ENCODE measurements around the gene GCSAM. TPM values are rescaled to one million over a fixed set of nuclear protein-coding genes. Genes with fewer than 3 reads are reported as not detected.

Gene GCSAM
- total and polyA plus RNA-seq, 7 donors: 0.01 to 0.25 (median 0.04) TPM; not detected in 4

DNA sequence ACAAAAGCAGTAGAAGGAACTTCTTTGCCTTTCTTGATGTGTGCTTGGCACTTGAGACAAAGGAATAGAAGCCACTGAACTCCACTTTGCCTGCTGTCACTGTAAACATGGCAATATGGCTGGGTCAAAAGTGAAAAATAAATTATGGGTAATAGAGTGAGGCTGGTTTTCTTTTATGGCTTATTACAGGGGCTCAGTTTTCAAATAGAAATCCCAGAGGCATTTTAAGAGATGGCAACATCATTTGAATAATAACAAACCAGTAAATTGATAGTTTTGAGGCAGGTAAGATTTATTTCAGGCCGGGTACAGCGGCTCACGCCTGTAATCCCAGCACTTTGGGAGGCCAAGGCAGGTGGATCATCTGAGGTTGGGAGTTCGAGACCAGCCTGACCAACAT lies 44.1 kb downstream of the GCSAM start:
- Histone ChIP-seq H3K36me3 (ENCODE audit: insufficient read depth in 1 of 2, low read depth in 1 of 2) (no peaks in the 10 kb centered on the region), H3K4me1 (no peaks in the 10 kb centered on the region), H3K27me3 (ENCODE audit: insufficient read depth in 3 of 3, low read length in 2 of 3) (no peaks in the 10 kb centered on the region), H3K9me3 (no peaks in the 10 kb centered on the region), H3K27ac (no peak overlapping the region), H3K4me3 (no peak overlapping the region)
- intact Hi-C loops (cut with DNase I): no loop called here
- DNase-seq (no peak), ATAC-seq (no peak)
- 56 to 63% (median 61%) methylated on average over 4 of the region's 4 CpGs for WGBS, 3 donors
- TF ChIP-seq, protein P1, sequence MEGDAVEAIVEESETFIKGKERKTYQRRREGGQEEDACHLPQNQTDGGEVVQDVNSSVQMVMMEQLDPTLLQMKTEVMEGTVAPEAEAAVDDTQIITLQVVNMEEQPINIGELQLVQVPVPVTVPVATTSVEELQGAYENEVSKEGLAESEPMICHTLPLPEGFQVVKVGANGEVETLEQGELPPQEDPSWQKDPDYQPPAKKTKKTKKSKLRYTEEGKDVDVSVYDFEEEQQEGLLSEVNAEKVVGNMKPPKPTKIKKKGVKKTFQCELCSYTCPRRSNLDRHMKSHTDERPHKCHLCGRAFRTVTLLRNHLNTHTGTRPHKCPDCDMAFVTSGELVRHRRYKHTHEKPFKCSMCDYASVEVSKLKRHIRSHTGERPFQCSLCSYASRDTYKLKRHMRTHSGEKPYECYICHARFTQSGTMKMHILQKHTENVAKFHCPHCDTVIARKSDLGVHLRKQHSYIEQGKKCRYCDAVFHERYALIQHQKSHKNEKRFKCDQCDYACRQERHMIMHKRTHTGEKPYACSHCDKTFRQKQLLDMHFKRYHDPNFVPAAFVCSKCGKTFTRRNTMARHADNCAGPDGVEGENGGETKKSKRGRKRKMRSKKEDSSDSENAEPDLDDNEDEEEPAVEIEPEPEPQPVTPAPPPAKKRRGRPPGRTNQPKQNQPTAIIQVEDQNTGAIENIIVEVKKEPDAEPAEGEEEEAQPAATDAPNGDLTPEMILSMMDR (IDR thresholded peaks at IDR 0.05): no peak

DNA sequence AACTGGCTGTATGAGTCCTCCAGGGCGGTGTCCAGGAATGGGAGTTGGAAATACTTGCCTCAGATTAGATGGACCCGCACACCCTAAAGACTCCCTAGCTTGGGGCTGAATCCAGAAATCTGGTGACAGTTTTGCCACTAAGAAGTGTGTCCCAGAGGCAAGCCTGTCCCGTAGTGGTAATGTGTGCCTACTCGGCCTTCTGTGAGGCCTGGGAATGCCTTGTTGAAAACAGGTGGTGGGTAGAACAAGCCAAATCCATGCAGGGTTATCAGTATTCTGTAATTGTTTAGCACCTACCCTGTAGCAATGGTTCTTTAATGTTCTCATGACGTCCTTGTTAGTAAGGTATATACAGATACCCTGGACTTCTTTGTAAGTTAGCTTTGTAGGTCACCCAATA lies 45.3 kb downstream of the GCSAM start:
- H3K4me1 ChIP-seq: no peaks in the 10 kb centered on the region
- H3K27ac ChIP-seq: no peak overlapping the region
- no peaks in the 10 kb centered on the region for H3K9me3 ChIP-seq
- H3K27me3 ChIP-seq (ENCODE audit: insufficient read depth in 3 of 3, low read length in 2 of 3): no peaks in the 10 kb centered on the region
- no peak for ATAC-seq
- TF ChIP-seq, protein P1 (IDR thresholded peaks at IDR 0.05): no peak
- no peak overlapping the region for H3K4me3 ChIP-seq
- no peak for DNase-seq
- intact Hi-C loops (cut with DNase I): no loop called here
- H3K36me3 ChIP-seq (ENCODE audit: insufficient read depth in 1 of 2, low read depth in 1 of 2): no peaks in the 10 kb centered on the region
- WGBS, 3 donors: 71 to 80% (median 76%) methylated on average over 5 of the region's 5 CpGs

- intact Hi-C loops (cut with DNase I): no loop called here
- Histone ChIP-seq H3K27me3 (ENCODE audit: insufficient read depth in 3 of 3, low read length in 2 of 3) (no peaks in the 10 kb centered on the region), H3K4me1 (no peaks in the 10 kb centered on the region), H3K9me3 (no peaks in the 10 kb centered on the region), H3K4me3 (peak overlapping the region; percentile 65), H3K27ac (peak overlapping the region; percentile 26), H3K36me3 (ENCODE audit: insufficient read depth in 1 of 2, low read depth in 1 of 2) (no peaks in the 10 kb centered on the region)
- DNase-seq (no peak), ATAC-seq (peak; percentile 33 to 71 (median 62))
- 59 to 71% (median 65%) methylated on average over 14 of the region's 14 CpGs for WGBS, 3 donors
- TF ChIP-seq, protein P1 (IDR thresholded peaks at IDR 0.05): no peak
These were observed 46.0 kb downstream of the GCSAM start for GRCh38 chr3:112086875-112087524.

DNA sequence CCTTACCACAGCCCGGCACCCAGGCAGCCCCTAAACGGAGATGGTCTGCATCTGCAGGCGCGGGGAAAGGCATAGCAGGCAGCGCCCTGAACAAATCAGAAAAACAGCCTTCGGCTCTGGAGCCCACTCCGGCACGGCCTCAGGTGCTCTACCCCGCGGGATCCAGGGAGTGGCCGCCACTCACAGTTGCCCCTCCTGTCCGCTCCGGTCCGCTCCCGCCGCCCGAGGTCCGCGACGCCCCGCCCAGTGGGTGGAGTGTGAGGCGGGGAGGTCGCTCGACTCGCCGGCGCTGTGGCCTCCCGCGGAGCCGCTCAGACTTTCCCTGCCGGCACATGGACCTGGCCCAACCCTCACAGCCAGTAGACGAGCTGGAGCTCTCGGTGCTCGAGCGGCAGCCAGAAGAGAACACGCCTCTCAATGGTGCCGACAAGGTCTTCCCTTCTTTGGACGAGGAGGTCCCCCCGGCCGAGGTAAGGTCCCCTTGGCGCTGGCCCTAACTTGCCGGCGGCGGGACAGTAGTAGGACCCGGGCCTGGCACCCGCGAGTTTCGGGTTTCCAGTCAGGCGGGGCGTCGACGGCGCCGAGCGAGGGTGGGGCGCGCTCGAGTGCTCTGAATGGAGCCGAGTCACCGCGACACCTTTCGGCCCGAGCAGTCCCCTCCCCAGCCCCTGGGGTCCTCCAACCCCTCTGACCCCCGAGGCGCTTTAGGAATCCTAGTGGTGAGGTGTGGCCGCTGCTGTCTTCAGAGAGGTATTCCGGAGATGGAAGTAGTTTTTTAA lies 46.8 kb downstream of the GCSAM start, which contains the start of gene C3orf52:
Gene C3orf52, plus strand, starts transcription at position 314 of the 779 bp plus-strand sequence. Its CDS starts 19 bp downstream, at position 333.
- Histone ChIP-seq H3K27me3 (ENCODE audit: insufficient read depth in 3 of 3, low read length in 2 of 3) (no peaks in the 10 kb centered on the region), H3K36me3 (ENCODE audit: insufficient read depth in 1 of 2, low read depth in 1 of 2) (no peaks in the 10 kb centered on the region), H3K9me3 (no peaks in the 10 kb centered on the region), H3K4me3 (peak within 1 kb of the TSS; percentile 65), H3K4me1 (no peaks in the 10 kb centered on the region), H3K27ac (peak within 1 kb of the TSS; percentile 26)
- 1% methylated on average over 49 to 67 of the region's 67 CpGs for WGBS, 3 donors
- ATAC-seq: peak; percentile 94 to 99 (median 97)
- intact Hi-C loops (cut with DNase I): no loop called here
- DNase-seq: peak; percentile 83 to 88
- TF ChIP-seq, protein P1 (IDR thresholded peaks at IDR 0.05): peak; percentile 4
